ENCODE data around the gene TCEAL1.

- no peak for TF ChIP-seq CTCF (IDR thresholded peaks at IDR 0.05; ENCODE audit: low read length)
- TF ChIP-seq EZH2 (IDR thresholded peaks at IDR 0.05; ENCODE audit: borderline replicate concordance, low read length), result no peak
Observed at GRCh38 chrX:103666202-103667107, 37.7 kb downstream of the TCEAL1 start.

Data from OCI-LY1 (cell line).